HG03457 (cell line): ENCODE measurements around the gene MPZL3.
"Not testable (repeated sequence)": the region's sequence is repeated elsewhere in the genome, so short reads cannot be mapped to it uniquely, and the experiment has no call there.

ENCODE experiments used
- ATAC-seq: cut with Tn5 transposase; IDR thresholded peaks from one replicate; pipeline ENCODE4 v1.9.1; 2021; ENCODE audit warnings: moderate number of reproducible peaks; ENCODE audit not compliant: unreplicated experiment

The MPZL3 gene

GRCh38 chr11:118190942-118191506 is 61.1 kb downstream of the MPZL3 start:
- not testable (repeated sequence) for ATAC-seq

- no peak for ATAC-seq
Observed at GRCh38 chr11:118186346-118187107, 65.6 kb downstream of the MPZL3 start.

- no peak for ATAC-seq
Observed at GRCh38 chr11:118184784-118185579, 67.2 kb downstream of the MPZL3 start.

GRCh38 chr11:118183691-118184090 is 68.5 kb downstream of the MPZL3 start:
- ATAC-seq: not testable (repeated sequence)

GRCh38 chr11:118180300-118180703 is 71.9 kb downstream of the MPZL3 start:
- no peak for ATAC-seq

GRCh38 chr11:118176778-118177134 is 75.4 kb downstream of the MPZL3 start:
- no peak for ATAC-seq
